Stimulated activated CD4-positive, alpha-beta T cell treated with anti-CD3 and anti-CD28 coated beads, Interleukin-2, amount 100 ng/mL, for 4 hours (primary cell): Measurements from ENCODE around the gene SMIM41.
A peak's percentile ranks its signal among the peaks of the same experiment; 100 is the strongest.
"Not testable (repeated sequence)": the region's sequence is repeated elsewhere in the genome, so short reads cannot be mapped to it uniquely, and the experiment has no call there.

Experiments
- DNase-seq: peaks from one replicate; pipeline ENCODE4 v3.0.0-alpha.2; 2020; ENCODE audit warnings: low read depth

The SMIM41 gene

DNA sequence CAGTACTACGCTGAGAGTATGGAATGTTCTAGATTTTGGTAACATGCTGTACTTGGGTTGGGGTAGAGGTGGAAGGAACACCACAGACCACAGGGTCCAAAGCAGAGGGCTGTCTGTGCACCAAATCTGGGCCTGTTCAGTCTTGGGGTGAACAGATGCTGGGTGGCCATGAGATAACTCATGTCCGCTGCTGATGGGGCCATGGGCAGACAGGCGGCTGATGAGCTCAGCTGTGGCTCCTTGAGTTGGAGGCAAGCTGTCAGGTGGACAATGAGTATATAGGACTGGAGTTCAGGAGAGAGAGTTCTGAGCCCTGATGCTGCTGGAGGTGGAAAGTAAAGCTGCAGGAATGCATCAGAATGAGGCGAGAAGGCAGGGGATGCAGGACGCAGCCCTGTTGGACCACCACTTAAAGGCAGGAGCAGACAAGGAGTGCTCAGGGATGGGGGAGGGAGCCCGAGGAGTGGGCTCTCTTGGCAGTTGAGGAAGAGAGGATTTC lies 6.2 kb downstream of the SMIM41 start:
- DNase-seq: no peak

DNA sequence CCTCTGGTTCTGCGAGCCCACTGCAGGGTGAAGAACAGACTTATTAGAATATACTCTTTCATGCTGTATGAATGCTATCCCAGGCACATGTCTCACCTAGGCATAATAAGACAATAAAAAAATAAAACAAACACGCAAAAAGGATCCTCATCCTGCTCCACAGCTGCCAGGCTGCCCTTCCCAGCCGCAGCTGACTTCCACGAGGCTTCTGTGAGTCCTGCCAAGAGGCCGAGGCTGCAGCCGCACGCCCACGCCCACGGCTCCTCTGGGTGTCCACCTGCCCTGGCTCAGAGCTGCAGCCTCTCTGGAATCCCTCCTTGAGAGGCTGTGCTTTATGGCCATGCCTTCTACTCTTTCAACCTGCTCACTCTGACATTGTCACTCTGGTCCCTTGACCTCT lies 6.9 kb downstream of the SMIM41 start:
- no peak for DNase-seq

DNA sequence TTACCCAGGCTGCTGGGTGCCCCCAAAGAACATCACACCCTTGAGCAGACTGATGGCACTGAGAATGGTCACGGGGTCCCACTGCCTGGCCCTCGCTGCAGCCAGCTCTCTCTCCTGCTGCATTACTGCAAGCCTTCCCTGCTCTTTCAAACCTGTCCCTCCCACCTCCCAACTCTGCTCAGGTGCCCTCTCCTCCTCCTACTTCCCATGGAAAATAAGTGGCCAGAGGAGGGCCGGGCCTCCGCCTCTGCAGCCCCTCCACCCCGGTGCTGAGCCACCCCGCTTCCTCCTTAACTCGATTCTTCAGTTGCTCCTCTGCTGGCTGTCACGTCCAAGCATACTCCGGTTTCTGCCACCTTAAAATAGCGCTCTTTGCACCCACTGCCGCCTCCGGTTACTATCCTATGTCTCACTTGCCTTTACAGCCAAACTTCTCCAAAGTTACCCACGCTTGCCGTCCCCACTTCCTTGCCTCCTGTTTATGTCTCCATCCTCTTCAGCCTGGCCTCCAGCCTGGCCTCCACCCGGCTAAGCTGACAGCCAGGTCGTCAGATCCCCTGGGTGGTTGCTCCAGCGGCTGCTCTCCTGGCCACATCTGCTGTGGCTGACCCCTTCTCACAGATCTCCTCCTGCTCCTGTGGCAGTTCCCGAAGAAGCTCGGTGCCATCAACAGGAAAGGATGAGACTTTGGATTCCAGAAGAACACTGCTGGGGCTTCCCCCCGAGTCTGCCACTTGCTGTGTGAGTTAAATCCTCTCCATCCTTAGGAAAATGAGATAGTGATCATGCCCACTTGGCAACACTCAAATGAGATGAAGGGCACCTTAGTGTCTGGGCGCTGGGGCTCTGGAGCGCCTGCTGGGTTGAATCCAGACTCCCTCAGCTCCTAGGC lies 7.7 kb downstream of the SMIM41 start:
- no peak for DNase-seq

DNA sequence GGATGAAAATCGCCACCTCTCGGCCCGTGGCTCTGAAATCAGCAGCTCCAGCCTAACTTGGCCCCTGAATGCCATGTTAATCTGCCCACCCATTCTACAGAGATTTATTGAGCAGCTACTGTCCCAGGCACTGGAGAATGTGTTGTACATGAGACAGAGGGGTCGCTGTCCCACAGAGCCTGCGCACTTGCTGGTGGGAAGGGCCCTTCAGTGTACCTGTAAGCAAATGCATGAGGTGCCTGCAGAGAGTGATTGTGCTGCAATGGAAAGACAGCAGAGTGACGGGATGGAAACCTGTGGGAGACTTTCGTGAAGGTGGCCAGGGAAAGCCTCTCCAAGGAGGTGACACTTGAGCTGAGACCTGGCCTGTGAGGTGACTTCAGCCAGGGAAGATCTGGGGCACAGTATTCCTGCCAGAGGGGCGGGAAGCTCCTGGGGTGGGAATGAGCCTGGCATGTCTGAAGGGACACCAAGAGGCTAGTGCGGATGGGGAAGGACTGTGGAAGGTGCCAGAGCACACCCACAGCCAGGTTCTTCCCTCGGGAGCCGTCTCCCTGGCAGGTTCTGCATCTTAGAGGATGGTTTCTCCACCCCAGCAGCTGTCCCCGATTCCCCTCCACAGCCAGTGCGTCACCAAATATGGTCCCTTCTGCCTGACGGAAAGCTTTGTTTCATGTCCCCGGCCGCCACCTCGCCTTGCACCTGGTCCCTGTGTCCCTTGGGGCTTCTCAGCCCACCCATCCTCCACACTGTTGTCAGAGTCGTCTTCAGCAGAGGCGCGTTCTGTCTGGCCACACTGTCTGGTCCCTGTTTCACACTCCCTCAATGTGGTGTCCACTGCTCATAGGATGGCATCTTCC lies 8.7 kb downstream of the SMIM41 start:
- no peak for DNase-seq

DNA sequence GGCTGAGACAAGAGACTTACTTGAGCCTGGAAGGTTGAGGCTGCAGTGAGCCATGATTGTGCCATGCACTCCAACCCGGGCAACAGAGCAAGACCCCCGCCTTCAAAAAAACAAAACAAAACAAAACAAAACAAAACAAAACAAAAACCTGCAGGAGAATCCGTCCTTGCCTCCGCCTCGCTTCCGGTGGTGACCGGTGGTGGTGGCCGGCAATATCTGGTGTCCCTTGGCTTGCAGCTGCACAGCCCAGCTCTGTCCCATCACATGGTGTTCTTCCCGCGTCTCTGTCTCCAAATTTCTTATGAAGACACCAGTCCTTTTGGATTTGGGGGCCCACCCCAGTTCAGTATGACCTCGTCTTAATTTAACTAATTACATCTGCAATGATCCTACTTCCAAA lies 10.0 kb downstream of the SMIM41 start:
- no peak for DNase-seq

DNA sequence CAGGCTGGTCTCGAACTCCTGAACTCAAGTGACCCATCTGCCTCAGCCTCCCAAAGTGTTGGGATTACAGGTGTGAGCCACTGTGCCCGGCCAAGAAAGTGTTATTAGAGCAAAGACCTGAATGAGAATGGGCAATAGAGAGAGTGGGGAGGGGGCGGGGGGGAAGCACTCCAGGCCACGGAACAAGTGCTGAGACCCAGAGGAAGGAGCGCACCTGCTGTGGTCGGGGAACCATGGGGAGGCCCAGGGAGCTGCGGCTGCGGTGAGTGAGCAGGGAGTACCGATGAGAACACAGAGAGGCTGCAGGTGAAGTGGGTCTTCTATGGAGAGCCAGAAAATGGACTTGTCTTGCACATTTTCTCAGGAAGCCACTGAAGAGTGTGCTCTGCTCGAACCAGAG lies 10.8 kb downstream of the SMIM41 start:
- no peak for DNase-seq

DNA sequence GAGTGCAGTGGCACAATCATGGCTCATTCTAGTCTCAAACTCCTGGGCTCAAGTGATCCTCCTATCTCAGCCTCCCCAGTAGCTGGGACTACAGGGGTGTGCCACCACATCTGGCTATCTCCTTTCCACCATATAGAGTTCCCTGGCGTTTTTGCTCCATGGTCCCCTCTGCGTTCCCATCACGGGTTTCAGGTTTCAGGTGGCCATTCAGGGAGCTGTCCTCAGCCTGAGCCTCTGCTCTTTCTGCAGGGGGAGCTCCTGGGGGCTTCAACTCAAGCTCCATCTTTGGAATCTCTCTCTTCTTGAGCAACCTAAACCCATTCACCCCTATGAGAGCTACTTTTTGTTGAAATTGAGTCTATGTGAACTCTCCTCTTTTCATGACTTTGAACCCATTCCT lies 11.6 kb downstream of the SMIM41 start:
- no peak for DNase-seq

DNA sequence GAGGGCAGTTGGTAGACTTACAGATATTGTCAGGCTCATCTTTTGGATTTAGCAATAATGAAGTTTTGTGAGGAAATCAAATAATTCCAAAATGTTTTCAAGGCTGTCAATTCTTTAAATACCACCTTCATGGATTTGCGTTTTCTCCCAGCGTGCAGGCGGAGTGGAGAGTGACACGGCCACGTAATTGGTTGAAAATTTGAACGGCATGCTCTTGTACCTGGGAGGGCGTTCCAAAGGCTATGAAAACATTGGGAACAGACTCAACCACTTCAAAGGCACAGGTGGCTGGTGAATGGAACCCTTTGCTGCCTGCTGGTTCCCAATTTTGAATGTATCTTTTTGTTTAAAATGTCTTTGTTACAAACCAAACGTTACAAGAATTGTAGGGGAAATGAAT lies 12.4 kb downstream of the SMIM41 start:
- no peak for DNase-seq

DNA sequence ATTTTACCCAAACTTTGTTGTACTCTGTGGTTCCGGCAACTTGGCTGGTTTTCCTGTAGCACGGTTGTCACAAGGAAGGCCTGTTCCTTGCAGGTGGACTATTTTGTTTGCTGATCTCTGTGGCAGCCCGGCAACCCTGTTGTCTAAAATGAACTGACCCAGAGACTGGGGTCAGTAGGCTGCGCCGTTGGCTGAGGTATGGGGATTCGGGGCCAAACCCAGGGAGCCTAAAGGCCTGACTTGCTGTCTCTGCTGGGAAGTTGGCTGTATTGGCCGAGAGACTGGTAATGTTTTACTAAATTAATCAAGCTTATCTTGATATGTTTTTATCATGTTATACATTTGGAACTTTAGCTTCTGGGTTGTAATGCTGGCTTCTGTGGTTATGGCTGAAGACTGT lies 13.8 kb downstream of the SMIM41 start:
- no peak for DNase-seq

DNA sequence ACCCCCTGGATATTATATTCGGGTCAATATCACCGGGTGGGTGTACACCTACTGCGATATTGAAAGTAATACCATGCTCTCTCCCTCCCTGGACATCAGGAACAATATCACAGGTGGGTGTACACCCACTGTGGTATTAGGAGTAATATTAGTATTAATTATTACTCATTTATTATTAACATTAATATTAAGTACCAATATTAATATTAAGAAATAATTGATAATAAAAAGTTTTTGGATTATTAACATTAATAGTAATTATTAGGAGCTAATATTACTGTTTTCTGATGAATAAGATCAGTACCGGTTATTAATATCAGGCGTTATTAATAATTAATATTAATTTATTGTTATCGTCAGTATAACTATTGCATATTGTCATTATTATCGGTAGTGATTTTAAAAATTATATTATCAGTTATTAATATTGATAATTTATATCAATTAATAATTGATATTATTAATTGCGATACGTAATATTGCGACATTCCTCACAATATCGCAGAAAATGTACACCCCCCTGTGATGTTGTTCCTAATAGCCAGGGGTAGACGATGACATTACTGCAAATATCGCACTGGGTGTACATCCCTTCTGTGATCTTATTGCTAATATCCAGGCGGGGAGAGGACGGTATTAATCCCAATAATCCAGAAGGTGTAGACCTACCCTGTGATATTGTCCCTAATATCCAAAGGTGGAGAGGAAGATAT lies 17.0 kb downstream of the SMIM41 start:
- no peak for DNase-seq

DNA sequence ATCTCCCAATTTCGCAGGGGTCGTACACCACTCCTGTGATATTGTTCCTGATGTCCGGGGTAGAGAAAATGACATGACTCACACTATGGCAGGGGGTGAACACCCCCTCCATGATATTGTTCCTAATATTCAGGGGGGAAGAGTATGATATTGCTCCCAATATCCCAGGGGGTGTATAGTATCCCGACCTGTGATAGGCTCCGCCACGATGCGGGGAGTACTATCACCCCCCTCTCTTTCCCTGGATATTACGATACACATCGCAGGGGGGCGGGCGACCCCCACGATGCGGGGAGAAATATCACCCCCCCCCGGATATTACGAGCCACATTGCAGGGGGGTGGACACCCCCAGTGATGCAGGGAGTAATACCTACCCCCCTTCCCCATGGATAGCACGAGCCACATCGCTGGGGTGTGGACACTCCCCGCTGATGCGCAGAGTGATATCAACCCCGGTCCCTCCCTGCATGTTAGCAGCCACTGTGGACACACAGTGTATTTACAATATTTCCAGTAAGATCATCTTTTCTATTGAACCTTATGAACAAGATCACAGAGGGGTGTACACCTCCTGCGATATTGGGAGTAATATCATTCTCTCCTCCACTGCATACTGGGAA lies 17.7 kb downstream of the SMIM41 start:
- no peak for DNase-seq

DNA sequence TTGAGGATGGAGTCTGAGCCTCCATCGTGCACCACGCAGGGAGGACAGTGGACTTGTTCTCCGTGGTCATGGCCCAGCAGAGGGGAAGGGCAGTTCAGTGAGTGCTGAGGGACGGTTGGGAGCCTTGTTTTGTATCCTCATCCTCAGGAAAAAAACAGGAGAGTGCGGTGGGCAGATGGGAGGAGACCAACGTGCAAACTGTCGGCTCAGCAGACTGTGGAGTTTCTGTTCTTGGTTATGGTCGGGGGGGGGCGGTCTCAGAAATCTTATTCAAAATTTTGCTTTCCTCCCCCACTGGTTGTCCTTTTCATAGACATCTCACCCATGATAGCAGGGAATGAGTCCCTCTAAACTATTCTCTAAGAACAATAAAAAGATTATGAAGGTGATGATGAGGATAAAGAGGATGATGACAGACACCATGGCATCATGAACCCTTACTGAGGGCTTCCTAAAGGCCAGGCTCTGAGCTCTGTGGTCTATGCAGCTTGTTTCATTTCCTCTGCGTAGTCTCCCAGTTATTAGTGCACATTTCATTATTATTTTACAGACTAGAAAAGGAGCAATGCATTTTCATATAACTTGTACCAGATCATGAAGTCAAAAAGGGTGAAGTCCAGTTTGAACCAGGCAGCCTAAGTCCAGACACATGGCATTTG lies 25.1 kb downstream of the SMIM41 start:
- not testable (repeated sequence) for DNase-seq

DNA sequence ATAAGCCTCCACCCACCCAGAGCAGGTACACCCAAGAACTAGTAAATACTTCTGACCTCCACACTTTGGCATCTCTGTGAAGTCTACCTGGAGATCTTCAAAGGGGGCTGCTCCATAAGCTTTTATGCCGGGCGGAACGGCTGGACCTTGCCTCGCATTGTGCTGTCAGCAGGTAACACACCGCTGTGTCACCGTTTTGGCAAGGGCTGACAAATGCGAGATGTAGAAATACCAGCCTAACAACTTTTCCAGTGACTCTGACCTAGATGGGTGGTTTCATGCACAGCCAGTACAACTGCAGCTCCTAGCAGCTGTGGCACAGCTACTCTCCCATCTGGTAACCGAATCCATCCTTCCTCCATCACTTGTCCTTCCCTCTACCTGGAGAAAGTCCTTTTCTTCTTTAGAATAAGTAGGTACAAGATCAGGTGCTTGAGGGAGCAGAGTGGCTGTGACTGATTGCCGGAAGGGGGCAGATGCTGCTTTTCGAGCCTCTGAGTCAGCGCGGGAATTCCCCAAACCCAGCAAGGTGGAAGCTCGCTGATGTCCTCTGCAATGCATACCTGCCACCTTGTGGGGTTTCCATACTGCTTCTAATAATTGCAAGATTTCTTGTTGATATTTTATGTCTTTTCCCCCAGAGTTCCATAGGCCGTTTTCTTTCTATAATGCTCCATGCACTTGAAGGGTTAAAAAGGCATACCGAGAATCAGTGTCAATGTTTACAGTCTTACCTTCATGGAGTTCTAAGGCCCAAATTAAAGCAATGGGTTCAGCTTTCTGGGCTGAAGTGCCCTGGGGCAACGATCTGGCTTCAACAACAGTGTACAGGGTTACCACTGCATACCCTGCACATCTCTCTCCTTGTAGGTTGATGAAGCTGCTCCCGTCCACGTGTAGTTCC lies 37.0 kb downstream of the SMIM41 start:
- DNase-seq: peak; percentile 63

DNA sequence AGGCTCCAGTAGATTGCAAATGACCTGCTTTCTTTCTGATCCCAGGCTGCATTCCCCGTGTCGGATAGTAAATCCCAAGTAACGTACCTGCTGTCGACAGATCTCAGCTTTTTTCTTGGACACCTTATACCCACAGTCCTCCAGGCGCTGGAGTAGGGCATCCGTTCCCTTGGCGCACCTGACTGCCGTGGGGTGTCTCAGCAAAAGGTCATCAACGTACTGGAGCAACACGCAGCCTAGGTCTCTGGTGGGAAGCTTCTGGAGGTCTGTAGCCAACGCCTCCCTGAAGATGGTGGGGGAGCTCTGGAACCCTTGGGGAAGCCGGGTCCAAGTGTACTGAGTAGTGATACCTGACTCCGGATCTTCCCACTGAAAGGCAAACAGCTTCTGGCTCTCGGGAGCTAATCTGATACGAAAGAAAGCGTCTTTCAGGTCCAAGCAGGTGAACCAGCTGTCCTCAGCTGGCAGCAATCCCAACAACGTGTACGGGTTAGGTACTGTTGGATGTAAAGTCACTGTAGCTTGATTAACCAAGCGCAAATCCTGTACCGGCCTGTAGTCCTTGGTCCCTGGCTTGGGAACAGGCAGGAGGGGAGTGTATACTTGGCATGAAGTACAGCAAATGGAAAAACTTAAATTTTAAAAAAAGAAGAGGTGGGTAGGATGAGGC lies 38.4 kb downstream of the SMIM41 start:
- not testable (repeated sequence) for DNase-seq

DNA sequence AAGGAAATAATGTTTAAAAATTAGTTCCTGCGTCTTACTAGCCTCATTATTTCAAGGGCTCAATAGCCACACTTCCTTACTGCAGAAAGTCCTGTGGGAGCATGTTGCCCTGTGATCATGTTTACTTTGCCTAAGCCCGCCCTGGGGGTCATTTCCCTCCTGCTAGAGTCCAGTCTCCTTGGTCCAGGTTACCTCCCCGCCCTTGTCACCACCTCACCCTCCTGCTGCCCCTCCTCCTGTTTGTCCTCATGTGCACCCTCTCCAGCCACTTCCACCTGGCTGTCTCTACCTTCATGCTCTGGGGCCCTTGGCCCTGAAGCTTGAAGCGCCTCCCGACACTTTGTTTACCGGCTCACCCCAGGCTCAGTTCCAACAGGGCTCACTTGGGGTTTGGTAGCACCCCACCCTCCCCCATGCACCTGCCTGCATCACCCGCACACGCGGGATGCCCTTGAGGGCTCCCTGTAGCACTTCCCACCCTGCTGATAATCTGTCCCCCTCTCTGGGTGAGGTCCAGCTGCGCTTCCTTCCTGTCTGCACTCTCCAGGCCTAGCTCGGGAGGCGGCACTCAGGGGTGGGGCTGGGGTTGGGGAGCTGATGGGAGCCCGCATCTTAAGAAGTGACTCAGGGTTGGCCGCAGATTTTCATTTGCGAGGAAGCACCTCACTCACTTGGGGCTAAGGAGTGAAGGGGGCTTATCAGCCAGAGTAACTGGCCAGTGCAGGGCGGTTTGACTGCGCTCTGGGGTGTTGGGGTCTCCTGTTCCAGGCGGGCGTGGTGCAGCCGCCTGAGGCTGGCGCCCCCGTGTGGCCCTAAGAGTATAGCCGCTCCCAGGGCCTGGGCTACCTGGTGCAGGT lies 40.1 kb downstream of the SMIM41 start:
- no peak for DNase-seq

DNA sequence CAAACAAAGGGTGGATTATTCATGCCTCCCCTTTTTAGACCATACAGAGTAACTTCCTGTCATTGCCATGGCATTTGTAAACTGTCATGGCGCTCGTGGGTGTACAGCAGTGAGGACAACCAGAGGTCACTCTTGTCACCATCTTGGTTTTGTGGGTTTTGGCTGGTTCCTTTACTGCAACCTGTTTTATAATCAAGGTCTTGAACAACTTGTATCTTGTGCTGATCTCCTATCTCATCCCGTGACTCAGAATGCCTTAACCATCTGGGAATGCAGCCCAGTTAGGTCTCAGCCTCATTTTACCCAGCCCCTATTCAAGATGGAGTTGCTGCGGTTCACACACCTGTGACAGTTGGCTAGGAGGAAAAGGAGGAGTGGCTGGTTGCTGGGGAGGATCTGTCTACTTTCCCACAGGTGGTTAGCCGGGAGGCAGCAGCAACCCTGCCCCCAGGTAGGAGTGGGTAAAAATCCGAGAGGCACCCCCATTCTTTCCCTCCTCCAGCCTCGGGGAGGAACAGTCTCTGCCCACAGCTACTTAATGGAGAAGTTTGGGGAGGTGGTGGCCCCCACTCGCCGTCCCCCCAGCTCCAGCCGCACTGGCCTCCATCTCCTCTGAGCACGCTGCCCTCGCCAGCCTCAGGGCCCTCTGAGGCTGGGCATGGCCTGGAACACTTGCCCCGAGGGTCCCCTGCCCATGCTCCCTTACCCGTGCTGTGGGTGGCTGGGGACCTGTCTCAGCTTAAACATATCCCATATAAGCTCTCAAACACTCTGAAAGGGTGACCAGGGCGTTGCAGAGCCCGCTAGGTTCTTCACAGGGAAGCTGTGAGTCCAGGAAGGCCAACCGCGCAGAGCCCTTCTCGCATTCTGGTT lies 41.7 kb downstream of the SMIM41 start:
- DNase-seq: no peak

DNA sequence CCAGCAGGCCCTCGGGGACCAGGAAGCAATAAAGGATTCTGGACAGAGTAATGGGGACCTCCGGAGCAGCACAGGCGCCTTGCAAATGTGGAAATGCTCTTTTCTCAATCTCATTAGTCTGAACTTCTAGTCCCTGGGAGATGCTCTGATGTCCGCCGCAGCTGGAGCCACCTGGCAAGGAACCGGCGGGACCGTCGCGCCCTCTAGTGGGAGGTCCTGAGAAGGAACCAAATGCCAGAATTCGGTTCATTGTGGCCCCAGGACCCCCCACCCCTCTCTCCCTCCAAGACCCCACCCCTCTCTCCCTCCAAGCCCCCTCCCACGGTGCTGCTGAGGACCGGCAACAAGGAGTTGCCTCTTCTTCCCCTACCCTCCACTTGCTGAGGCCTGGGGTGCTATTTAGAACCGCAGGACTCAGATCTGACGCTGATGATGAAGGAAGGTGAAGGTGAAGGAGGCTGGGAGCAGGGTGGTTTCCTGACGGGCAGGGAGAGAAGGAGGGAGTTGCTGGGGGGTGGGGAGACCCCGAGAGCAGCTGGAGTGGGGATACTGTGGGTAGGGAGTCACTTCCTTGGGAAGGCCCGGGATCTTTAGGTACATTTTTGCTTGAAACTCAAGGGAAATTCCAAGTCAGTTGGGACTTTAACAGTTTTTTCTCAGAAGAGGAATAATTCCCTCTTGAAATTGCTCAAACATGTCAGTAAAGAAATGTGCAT lies 42.5 kb downstream of the SMIM41 start:
- DNase-seq: peak; percentile 42
